ENCODE measurements around the gene FGD2. TPM values are rescaled to one million over a fixed set of nuclear protein-coding genes. Genes with fewer than 3 reads are reported as not detected.

FGD2 gene
- total and polyA plus RNA-seq, 2 of the 4 experiments (the other 2 are of a cell fraction): 0.07 TPM; not detected in 1

DNA sequence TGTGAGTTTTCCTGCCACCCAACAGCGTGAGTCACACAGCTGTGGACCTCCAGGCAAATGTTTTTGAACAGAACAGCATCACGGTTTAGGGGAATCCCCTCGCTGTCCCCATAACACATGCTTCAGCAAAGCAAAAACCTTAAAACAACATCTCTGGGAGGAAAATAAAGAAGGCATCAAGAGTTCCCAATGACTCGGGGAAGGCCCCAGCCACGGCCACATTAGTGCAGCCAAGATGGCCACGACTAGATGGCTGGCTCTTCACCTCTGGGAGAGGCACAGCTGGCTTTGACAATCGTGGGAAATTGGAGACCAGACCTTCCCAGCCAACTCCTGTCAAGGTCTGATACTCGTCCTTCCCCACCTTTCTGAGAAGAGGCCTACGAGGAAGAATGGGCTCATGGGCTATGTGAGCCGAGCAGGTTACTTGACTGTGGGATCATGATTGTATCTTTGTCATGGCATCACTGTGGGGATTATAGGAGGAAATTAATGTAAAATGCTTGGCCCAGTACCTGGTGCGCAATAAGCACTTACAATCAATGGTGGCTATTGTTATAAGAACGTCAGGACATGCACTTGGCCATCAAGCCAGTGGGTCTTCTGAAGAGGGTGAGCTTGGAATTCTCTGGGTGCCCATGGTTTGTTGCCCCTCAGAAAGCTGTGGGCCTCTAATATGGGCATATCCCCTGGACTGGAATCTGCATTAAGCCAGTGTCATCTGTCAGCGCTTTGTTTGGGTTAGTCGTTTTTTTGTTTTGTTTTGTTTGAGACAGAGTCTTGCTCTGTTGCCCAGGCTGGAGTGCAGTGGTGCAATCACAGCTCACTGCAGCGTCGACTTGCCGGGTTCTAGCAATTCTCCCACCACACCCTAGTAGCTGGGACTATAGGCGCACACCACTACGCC lies 43.6 kb downstream of the FGD2 start:
- Histone ChIP-seq H3K27me3 (ENCODE audit: control insufficient read depth, insufficient read depth, low read length) (no peaks in the 10 kb centered on the region; the same call in 1 of the 2 replicates), H3K4me1 (ENCODE audit: control insufficient read depth, insufficient read depth, low read length) (peaks cover 6% of the 10 kb centered on the region), H2AK9ac (replicated peaks; ENCODE audit: low read depth, low read length, poor library complexity) (peak overlapping the region; percentile 2), H2AFZ (replicated peaks; ENCODE audit: low read length, poor library complexity) (peak overlapping the region; percentile 0), H3K4me2 (ENCODE audit: low read depth, low read length) (peak overlapping the region; percentile 6; the same call in 1 of the 2 replicates), H2BK5ac (ENCODE audit: low read depth, low read length, poor library complexity, severe bottlenecking) (no peak overlapping the region), H2BK15ac (ENCODE audit: low read depth, low read length) (no peak overlapping the region), H3K27ac (ENCODE audit: insufficient read depth, low read length) (no peak overlapping the region), H3K18ac (ENCODE audit: low read depth, low read length) (no peak overlapping the region), H3K23ac (ENCODE audit: low read depth, low read length) (no peak overlapping the region), H4K5ac (ENCODE audit: low read depth, low read length) (no peak overlapping the region), H3K79me1 (ENCODE audit: low read depth in 1 of 2, low read length in 2 of 2) (no peaks in the 10 kb centered on the region), H2BK20ac (ENCODE audit: low read depth, low read length) (no peak overlapping the region), H4K8ac (ENCODE audit: low read depth in 2 of 2, low read length in 2 of 2) (no peak overlapping the region), H3K9me3 (ENCODE audit: control insufficient read depth, insufficient read depth, low read length) (no peaks in the 10 kb centered on the region), H3K4me3 (ENCODE audit: insufficient read depth, low read depth, low read length) (no peak overlapping the region), H3K4ac (ENCODE audit: low read depth, low read length) (no peak overlapping the region; the same call in 1 of the 2 replicates), H3K14ac (replicated peaks; ENCODE audit: low read depth, low read length) (0 out of 2 replicates have a peak overlapping the region, but pooled peaks have one; percentile 6), H4K20me1 (ENCODE audit: insufficient read depth, low read length) (0 out of 2 replicates have a peak, but pooled peaks cover 3% of the 10 kb centered on the region), H3K9ac (ENCODE audit: low read depth, low read length) (no peak overlapping the region), H2AK5ac (ENCODE audit: low read depth, low read length) (0 out of 2 replicates have a peak overlapping the region, but pooled peaks have one; percentile 18), H3K36me3 (ENCODE audit: control insufficient read depth, insufficient read depth, low read length) (no peaks in the 10 kb centered on the region), H3K56ac (ENCODE audit: extremely low read depth, insufficient read depth, low read length) (no peak overlapping the region), H2BK120ac (ENCODE audit: low read depth, low read length) (no peak overlapping the region), H3K9me1 (ENCODE audit: insufficient read depth, low read length) (0 out of 2 replicates have a peak, but pooled peaks cover 3% of the 10 kb centered on the region), H4K91ac (ENCODE audit: insufficient read depth, low read depth, low read length) (no peak overlapping the region)
- intact Hi-C loops (cut with micrococcal nuclease) (no loop called here), in situ Hi-C loops (cut with MboI; ENCODE audit: low sequenced_read_pairs) (no loop called here), dilution Hi-C loops (cut with HindIII; ENCODE audit: low sequenced_read_pairs, unreplicated experiment) (no loop called here)
- peak; percentile 91 for ATAC-seq (ENCODE audit: low read depth)
- WGBS, 2 experiments (ENCODE audit: extremely low coverage in 2 of 2, insufficient read length in 1 of 2): 51% methylated on average over 4 of the region's 19 CpGs; no CpG with 5 or more reads in 1 of the 2 experiments
- ChIA-PET CTCF (interaction anchor here (1.1 kb wide), 1 partner anchor 161 kb away, joined by 3 read pairs; no protein-coding TSS in a partner anchor), POLR2A (ENCODE audit: unreplicated experiment) (no interaction called here)
- BruUV-seq (replicated peaks): no TSS peak
- DNase-seq: peak; percentile 95
- TF ChIP-seq, protein P1, sequence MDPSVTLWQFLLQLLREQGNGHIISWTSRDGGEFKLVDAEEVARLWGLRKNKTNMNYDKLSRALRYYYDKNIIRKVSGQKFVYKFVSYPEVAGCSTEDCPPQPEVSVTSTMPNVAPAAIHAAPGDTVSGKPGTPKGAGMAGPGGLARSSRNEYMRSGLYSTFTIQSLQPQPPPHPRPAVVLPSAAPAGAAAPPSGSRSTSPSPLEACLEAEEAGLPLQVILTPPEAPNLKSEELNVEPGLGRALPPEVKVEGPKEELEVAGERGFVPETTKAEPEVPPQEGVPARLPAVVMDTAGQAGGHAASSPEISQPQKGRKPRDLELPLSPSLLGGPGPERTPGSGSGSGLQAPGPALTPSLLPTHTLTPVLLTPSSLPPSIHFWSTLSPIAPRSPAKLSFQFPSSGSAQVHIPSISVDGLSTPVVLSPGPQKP (IDR thresholded peaks at IDR 0.05; ENCODE audit: borderline replicate concordance, low read depth, low read length): no peak
- TF ChIP-seq CTCF (conservative IDR thresholded peaks at IDR 0.05; ENCODE audit: low read depth, low read length): no peak
- peak; percentile 64; the same call in 1 of the 2 replicates for TF ChIP-seq MXI1 (IDR thresholded peaks at IDR 0.05; ENCODE audit: borderline replicate concordance, low read depth, low read length)
- TF ChIP-seq POLR2A (IDR thresholded peaks at IDR 0.05; ENCODE audit: low read depth, low read length): no peak
- TF ChIP-seq NFE2L2 (IDR thresholded peaks at IDR 0.05; ENCODE audit: low read depth, low read length): no peak
- TF ChIP-seq FOS (IDR thresholded peaks at IDR 0.05; ENCODE audit: low read depth, low read length): peak; percentile 80; the same call in 1 of the 2 replicates
- TF ChIP-seq RAD21 (IDR thresholded peaks at IDR 0.05; ENCODE audit: low read length): no peak
- peak; percentile 63 for TF ChIP-seq BHLHE40 (IDR thresholded peaks at IDR 0.05; ENCODE audit: low read depth, low read length)
- TF ChIP-seq CEBPB (IDR thresholded peaks at IDR 0.05; ENCODE audit: low read depth, low read length): no peak
- peak; percentile 37 for TF ChIP-seq RCOR1 (IDR thresholded peaks at IDR 0.05; ENCODE audit: insufficient replicate concordance, low read length)
- no peak for TF ChIP-seq RFX5 (IDR thresholded peaks at IDR 0.05; ENCODE audit: low read depth, low read length)
- peak; percentile 55; the same call in 1 of the 2 replicates for TF ChIP-seq MAZ (IDR thresholded peaks at IDR 0.05; ENCODE audit: borderline replicate concordance, low read depth, low read length)
